BLaER1 (cell line): ENCODE results near the gene RAB4A.
"Not testable (repeated sequence)": the region's sequence is repeated elsewhere in the genome, so short reads cannot be mapped to it uniquely, and the experiment has no call there.

Source experiments
- H3K27ac ChIP-seq: shearing (Covaris generic); formaldehyde crosslinking; 2 replicates; pipeline ENCODE4 v1.8.1; 2022
- H3K27me3 ChIP-seq: shearing (Covaris generic); formaldehyde crosslinking; 2 replicates; pipeline ENCODE4 v1.8.1; 2022
- H3K36me3 ChIP-seq: shearing (Covaris generic); formaldehyde crosslinking; 2 replicates; pipeline ENCODE4 v1.8.1; 2022
- H3K4me1 ChIP-seq: shearing (Covaris generic); formaldehyde crosslinking; 2 replicates; pipeline ENCODE4 v1.8.1; 2022
- H3K4me2 ChIP-seq: shearing (Covaris generic); formaldehyde crosslinking; 2 replicates; pipeline ENCODE4 v1.8.1; 2022
- H3K4me3 ChIP-seq: shearing (Covaris generic); formaldehyde crosslinking; 2 replicates; pipeline ENCODE4 v1.8.1; 2022
- H3K9ac ChIP-seq: shearing (Covaris generic); formaldehyde crosslinking; 2 replicates; pipeline ENCODE4 v1.8.1; 2022
- H3K9me3 ChIP-seq: shearing (Covaris generic); formaldehyde crosslinking; 2 replicates; pipeline ENCODE4 v1.8.1; 2022
- H4K20me1 ChIP-seq: shearing (Covaris generic); formaldehyde crosslinking; 2 replicates; pipeline ENCODE4 v1.8.1; 2022
- Cebpa-rat ChIP-seq: shearing (Covaris generic); IDR thresholded peaks from 2 replicates; pipeline ENCODE4 v1.8.1; 2022

RAB4A gene

GRCh38 chr1:229280921-229281320, 10.0 kb downstream of the RAB4A start:
- H3K36me3 ChIP-seq, result no peaks in the 10 kb centered on the region
- no peak overlapping the region for H3K27ac ChIP-seq
- H3K4me2 ChIP-seq, result no peak overlapping the region
- TF ChIP-seq Cebpa-rat, result no peak
- peaks cover 55% of the 10 kb centered on the region for H4K20me1 ChIP-seq
- H3K4me1 ChIP-seq, result no peaks in the 10 kb centered on the region
- H3K9ac ChIP-seq, result no peak overlapping the region
- no peaks in the 10 kb centered on the region for H3K27me3 ChIP-seq
- no peaks in the 10 kb centered on the region for H3K9me3 ChIP-seq
- H3K4me3 ChIP-seq, result no peak overlapping the region

GRCh38 chr1:229281339-229281926, 10.5 kb downstream of the RAB4A start:
- no peaks in the 10 kb centered on the region for H3K9me3 ChIP-seq
- no peaks in the 10 kb centered on the region for H3K27me3 ChIP-seq
- no peak overlapping the region for H3K9ac ChIP-seq
- H3K27ac ChIP-seq, result no peak overlapping the region
- H3K36me3 ChIP-seq, result no peaks in the 10 kb centered on the region
- no peak for TF ChIP-seq Cebpa-rat
- H3K4me2 ChIP-seq, result no peak overlapping the region
- no peak overlapping the region for H3K4me3 ChIP-seq
- H4K20me1 ChIP-seq, result peaks cover 49% of the 10 kb centered on the region
- no peaks in the 10 kb centered on the region for H3K4me1 ChIP-seq

DNA sequence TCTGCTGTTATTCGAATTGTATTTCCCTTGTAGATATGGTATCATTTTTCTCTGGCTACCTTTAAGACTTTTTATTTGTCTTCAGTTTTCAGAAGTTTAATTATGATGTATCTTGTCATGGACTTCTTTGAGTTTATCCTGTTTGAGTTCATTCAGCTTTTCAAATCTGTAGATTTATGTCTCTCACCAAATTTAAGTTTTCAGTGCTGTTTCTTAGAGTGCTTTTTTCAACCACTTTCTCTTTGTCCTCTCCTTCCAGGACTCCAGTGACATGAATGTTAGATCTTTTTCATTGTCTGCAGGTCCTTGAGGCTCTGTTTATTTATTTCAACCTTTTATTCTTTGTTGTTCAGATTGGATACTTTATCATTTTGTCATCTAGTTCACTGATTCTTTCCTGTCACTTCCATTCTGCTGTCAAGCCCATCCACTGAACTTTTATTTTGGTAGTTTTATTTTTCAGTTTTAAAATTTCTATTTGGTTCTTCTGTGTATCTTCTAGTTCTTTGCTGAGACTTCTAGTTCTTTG, 11.4 kb downstream of the RAB4A start:
- H3K36me3 ChIP-seq, result no peaks in the 10 kb centered on the region
- no peaks in the 10 kb centered on the region for H3K27me3 ChIP-seq
- H3K27ac ChIP-seq, result no peak overlapping the region
- no peak overlapping the region for H3K4me2 ChIP-seq
- no peak for TF ChIP-seq Cebpa-rat
- no peaks in the 10 kb centered on the region for H3K4me1 ChIP-seq
- H3K4me3 ChIP-seq, result no peak overlapping the region
- H3K9ac ChIP-seq, result no peak overlapping the region
- peaks cover 44% of the 10 kb centered on the region for H4K20me1 ChIP-seq
- H3K9me3 ChIP-seq, result no peaks in the 10 kb centered on the region

- Histone ChIP-seq H3K9me3 (no peaks in the 10 kb centered on the region), H3K9ac (no peak overlapping the region), H3K27ac (no peak overlapping the region), H3K36me3 (no peaks in the 10 kb centered on the region), H4K20me1 (peaks cover 36% of the 10 kb centered on the region), H3K4me2 (no peak overlapping the region), H3K4me3 (no peak overlapping the region), H3K27me3 (no peaks in the 10 kb centered on the region), H3K4me1 (no peaks in the 10 kb centered on the region)
- TF ChIP-seq Cebpa-rat, result no peak
Observed at GRCh38 chr1:229283183-229283611, 12.3 kb downstream of the RAB4A start.

GRCh38 chr1:229284887-229285286, 14.0 kb downstream of the RAB4A start:
- Histone ChIP-seq H3K36me3 (no peaks in the 10 kb centered on the region), H3K4me1 (no peaks in the 10 kb centered on the region), H3K9ac (no peak overlapping the region), H3K4me3 (no peak overlapping the region), H3K27me3 (no peaks in the 10 kb centered on the region), H3K4me2 (no peak overlapping the region), H4K20me1 (peaks cover 21% of the 10 kb centered on the region; the same call in 1 of the 2 replicates), H3K27ac (no peak overlapping the region), H3K9me3 (no peaks in the 10 kb centered on the region)
- TF ChIP-seq Cebpa-rat, result no peak

DNA sequence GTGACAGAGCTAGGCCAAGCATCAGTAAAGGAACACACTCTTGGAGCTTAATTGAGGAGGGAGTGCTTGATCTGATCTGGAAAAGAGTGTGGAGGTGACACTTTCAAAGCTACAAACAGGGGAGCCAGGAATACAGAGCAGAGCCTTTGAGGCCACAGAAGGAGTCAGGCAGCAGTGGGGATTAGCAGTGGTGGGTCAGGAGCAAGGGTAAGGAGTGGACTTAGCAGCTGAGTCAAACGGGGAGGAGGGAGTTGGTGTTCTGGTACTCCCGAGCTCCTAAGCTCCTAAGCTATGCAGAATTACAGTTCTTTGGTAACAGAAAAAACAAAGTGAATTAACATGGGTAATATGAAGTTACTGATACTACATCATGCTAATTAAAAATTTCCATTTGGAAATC, 14.5 kb downstream of the RAB4A start:
- TF ChIP-seq Cebpa-rat, result no peak
- no peaks in the 10 kb centered on the region for H3K36me3 ChIP-seq
- no peaks in the 10 kb centered on the region for H3K27me3 ChIP-seq
- no peak overlapping the region for H3K9ac ChIP-seq
- H4K20me1 ChIP-seq, result peaks cover 16% of the 10 kb centered on the region; the same call in 1 of the 2 replicates
- no peak overlapping the region for H3K4me2 ChIP-seq
- no peaks in the 10 kb centered on the region for H3K4me1 ChIP-seq
- H3K9me3 ChIP-seq, result no peaks in the 10 kb centered on the region
- H3K4me3 ChIP-seq, result no peak overlapping the region
- no peak overlapping the region for H3K27ac ChIP-seq

- Histone ChIP-seq H3K4me3 (no peak overlapping the region), H3K9ac (no peak overlapping the region), H4K20me1 (peaks cover 16% of the 10 kb centered on the region; the same call in 1 of the 2 replicates), H3K36me3 (no peaks in the 10 kb centered on the region), H3K4me2 (no peak overlapping the region), H3K4me1 (no peaks in the 10 kb centered on the region), H3K27ac (no peak overlapping the region), H3K27me3 (no peaks in the 10 kb centered on the region), H3K9me3 (no peaks in the 10 kb centered on the region)
- no peak for TF ChIP-seq Cebpa-rat
Observed at GRCh38 chr1:229286099-229286766, 15.3 kb downstream of the RAB4A start.

GRCh38 chr1:229287267-229287666, 16.4 kb downstream of the RAB4A start:
- Histone ChIP-seq H3K9ac (no peak overlapping the region), H3K4me2 (no peak overlapping the region), H3K27me3 (no peaks in the 10 kb centered on the region), H4K20me1 (peaks cover 16% of the 10 kb centered on the region; the same call in 1 of the 2 replicates), H3K9me3 (no peaks in the 10 kb centered on the region), H3K36me3 (no peaks in the 10 kb centered on the region), H3K27ac (no peak overlapping the region), H3K4me3 (no peak overlapping the region), H3K4me1 (no peaks in the 10 kb centered on the region)
- TF ChIP-seq Cebpa-rat, result no peak

DNA sequence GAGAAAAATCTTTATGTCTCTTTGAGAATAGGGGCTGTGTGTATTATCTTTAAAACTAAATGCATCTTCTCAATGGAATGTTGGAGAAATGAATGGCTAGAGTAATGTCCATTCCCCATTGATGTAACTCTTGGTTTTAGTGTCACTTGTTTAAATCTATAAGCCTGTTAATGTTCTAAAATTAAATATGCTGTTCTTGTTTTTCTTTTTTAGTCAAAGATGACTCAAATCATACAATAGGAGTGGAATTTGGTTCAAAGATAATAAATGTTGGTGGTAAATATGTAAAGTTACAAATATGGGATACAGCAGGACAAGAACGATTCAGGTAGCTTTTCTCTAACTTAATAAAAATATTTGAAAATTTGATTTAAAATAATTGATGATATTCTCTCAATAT, 17.6 kb downstream of the RAB4A start:
- Histone ChIP-seq H3K27me3 (no peaks in the 10 kb centered on the region), H3K9me3 (no peaks in the 10 kb centered on the region), H3K9ac (no peak overlapping the region), H3K4me1 (no peaks in the 10 kb centered on the region), H3K4me2 (no peak overlapping the region), H3K27ac (no peak overlapping the region), H4K20me1 (peaks cover 8% of the 10 kb centered on the region; the same call in 1 of the 2 replicates), H3K36me3 (no peaks in the 10 kb centered on the region), H3K4me3 (no peak overlapping the region)
- no peak for TF ChIP-seq Cebpa-rat

- not testable (repeated sequence) for H3K9me3 ChIP-seq, H3K9ac ChIP-seq, H3K36me3 ChIP-seq, H3K27me3 ChIP-seq, H4K20me1 ChIP-seq, H3K4me1 ChIP-seq, H3K4me2 ChIP-seq, H3K27ac ChIP-seq, H3K4me3 ChIP-seq
Observed at GRCh38 chr1:229291686-229292085, 20.8 kb downstream of the RAB4A start.
